SK-MEL-5 (cell line): Measurements from ENCODE around the gene TICAM2. TPM values are rescaled to one million over a fixed set of nuclear protein-coding genes. Genes with fewer than 3 reads are reported as not detected.

Experiments
- DNase-seq: peaks from one replicate; pipeline ENCODE4 v3.0.0-alpha.2; 2016; ENCODE audit warnings: low read depth, low spot score
- in situ Hi-C: cut with HindIII; loops from 2 replicates; pipeline ENCODE4 v1.10.0; 2016; ENCODE audit warnings: low sequenced_read_pairs, high pct_unique_total_duplicates, low pct_unique_long_range_greater_than_20kb
- total RNA-seq: library from RNA; depleted of rRNA; stranded (reverse); fragments of >200 nt; shearing (Covaris generic); gene quantifications from 2 replicates; pipeline ENCODE4 v1.2.3, GENCODE V29; 2014; rRNA removed

Gene TICAM2
- total RNA-seq, 1 experiment from 2014 or later = 0.08 TPM

GRCh38 chr5:115548683-115549082 is 53.6 kb downstream of the TICAM2 start:
- in situ Hi-C loops = no loop called here
- no peak for DNase-seq

- in situ Hi-C loops = no loop called here
- DNase-seq = no peak
Observed at GRCh38 chr5:115545351-115545882, 56.9 kb downstream of the TICAM2 start.

GRCh38 chr5:115544436-115545350 is 57.6 kb downstream of the TICAM2 start, which contains the start of gene FEM1C:
TSS of gene FEM1C (minus strand) at chr5:115544775. CDS start at chr5:115543493, 1,282 bp downstream.
- in situ Hi-C loops = no loop called here
- DNase-seq = peak; percentile 95

DNA sequence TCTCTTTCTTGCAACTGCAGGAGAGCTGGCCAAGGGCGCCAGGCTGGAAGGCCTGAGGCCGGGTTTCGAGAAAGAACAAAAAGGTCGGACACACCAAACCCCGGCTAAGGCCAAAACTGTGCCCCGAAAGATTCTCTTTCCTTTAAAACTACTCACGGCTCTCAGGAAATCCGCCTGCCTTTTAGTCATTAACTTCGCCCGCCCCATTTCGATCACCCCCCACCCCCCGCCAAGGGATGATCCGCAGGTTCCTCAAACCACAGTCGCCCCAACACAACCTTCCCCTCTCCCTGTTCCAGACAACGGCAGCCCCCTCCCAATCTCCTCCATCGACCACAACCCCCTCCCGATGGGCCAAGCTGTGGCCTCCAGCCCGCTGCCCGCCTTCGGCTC is 58.2 kb downstream of the TICAM2 start:
- peak; percentile 11 for DNase-seq
- in situ Hi-C loops = no loop called here

DNA sequence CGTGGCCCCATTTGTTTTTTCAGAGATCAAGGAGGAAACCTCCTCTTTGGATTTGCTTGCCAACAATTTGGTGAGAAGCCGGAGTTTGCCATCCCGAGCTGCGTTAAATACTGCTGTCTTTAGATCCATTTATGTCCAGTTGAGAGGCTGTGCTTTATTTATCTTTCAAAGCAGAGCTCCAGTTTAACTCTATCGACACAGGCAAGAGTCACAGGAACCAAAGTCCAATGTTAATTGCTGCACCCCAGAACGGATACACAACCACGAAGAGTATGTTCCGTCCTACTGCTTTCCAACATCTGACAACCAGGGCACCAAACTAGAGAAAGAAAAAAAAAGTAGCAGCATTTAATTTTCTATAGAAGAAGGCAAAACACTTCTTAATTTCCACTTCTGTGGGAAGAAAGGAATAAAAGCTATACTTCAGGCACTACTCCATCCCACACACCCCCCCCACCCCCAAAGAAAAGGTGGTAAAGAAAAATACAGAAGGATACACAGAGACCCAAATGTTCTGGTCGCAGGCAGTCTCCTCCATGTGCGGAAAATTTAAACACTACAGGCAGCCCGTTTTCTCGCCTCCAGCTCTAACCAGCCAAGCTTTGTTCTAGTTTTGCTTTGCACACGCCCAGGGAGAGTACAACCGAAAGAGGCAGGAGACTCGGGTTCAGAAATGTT is 58.8 kb downstream of the TICAM2 start:
- in situ Hi-C loops = no loop called here
- DNase-seq = peak; percentile 26

DNA sequence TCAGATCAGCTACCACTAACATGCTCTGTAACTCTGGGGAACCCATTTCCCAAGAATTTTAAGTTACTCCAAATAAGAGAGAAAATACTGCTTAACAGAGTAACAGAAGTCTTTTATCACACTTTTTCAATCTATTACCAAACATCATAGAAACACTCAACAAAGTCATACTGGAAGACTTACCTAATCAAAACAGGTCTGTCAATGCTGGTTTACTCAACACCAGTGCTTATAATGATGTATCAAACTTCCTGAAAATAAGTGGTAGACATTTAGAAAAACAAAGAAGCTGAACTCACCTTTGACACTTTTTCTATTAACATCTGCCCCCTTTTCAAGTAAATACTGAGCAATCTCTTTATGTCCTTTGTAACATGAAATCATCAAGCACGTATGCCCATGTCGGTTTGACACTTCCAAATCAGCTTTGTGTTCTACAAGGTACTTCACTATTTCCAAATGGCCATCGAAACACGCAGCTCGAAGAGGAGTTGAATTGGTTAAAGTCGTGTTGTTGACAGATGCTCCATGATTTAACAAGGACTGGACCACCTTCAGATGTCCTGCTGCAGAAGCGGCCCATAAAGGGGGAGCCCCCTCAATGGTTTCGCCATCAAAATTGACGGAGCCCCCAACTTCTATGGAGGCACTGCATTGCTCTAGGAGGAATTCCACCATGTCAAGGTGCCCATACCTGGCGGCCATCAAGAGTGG is 59.5 kb downstream of the TICAM2 start:
- in situ Hi-C loops = no loop called here
- DNase-seq = no peak

DNA sequence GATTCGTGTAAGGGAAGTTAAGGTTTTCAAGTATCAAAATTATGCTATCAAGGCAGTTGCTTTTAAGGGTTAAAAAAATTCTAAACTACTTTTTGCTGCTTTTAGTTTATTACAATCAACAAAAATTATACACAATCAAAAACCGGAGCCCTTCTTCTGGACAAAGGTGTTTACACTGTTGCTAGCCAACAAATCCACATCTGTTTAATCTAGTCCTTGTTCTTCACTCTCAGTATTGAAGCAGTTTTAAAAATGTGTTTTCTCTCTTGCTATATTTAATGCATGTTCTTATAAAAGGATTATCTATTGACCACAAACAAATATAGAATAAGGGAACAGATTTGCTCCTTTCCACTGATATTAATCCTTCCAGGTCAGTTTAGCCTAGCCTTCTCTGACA is 60.2 kb downstream of the TICAM2 start:
- in situ Hi-C loops = no loop called here
- DNase-seq = no peak

GRCh38 chr5:115541611-115542010 is 60.7 kb downstream of the TICAM2 start:
- in situ Hi-C loops = no loop called here
- no peak for DNase-seq

DNA sequence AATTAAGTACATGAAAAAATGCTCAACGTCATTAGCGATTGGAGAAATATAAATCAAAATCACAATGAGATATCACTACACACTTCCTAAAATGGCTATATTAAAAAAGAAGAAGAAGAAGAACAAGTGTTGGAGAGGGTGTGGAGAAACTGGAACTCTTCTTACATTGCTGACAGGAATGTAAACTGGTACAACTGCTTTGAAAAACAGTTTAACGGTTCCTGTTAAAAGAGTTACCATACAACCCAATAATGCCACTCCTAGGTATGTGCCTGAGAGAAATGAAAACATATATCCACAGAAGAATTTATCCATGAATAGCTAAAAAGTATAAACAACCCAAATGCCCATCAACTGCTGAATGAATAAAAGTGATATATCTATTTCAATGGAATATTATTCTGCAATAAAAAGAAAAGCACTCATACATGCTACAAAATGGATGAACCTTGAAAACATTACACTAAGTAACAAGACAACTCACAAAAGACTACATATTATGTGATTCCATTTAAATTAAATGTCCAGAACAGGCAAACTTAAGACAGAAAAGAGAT is 66.7 kb downstream of the TICAM2 start:
- no peak for DNase-seq
- in situ Hi-C loops = no loop called here

DNA sequence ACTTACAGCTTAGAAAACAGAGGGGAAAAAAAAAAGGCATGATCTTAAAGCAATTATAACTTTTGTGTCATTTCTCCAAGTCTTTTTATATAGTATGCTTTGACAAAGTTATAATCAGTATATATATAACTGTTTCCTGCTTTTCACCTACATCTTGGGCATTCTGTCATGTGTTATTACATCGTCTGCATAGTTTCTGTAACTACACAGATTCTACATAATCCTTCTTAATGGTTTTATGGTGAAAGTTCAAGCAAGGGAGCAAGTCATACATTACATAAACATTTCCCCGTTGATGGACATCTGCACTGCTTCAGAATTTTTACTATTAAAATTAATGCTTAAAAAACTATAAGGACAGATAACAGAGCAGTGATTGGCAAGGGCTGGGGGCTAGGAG is 69.8 kb downstream of the TICAM2 start:
- in situ Hi-C loops = no loop called here

DNA sequence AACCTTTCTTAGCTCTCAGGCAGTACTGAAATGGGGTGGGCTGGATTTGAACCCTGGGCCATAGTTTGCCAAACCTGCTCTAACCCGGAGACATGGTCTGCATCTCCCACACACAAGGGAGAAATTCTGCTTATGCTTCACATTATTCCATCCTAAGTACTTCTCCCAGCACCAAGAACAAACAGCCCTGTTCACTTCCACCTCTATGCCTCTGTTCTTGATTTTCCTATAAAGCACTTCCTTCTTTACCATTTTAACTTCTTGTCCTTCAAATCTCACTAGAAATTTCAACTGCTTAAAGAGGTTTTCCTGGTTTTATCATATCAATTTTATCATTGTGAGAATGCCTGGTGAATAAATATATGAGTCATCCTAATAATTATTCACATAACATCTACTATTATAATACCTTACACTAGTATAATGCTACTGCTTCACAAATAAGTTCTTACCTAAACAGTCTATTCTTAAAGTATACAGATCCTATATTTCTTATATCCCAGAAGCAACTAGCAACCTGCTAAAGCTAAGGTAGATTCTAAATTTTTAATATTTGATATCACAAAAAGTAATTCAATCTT is 70.4 kb downstream of the TICAM2 start:
- DNase-seq = no peak
- in situ Hi-C loops = no loop called here

More for the DNA sequence above, 69.8 kb downstream of the TICAM2 start:
- no peak for DNase-seq

- no peak for DNase-seq
- in situ Hi-C loops = no loop called here
Observed at GRCh38 chr5:115531380-115531779, 70.9 kb downstream of the TICAM2 start.

DNA sequence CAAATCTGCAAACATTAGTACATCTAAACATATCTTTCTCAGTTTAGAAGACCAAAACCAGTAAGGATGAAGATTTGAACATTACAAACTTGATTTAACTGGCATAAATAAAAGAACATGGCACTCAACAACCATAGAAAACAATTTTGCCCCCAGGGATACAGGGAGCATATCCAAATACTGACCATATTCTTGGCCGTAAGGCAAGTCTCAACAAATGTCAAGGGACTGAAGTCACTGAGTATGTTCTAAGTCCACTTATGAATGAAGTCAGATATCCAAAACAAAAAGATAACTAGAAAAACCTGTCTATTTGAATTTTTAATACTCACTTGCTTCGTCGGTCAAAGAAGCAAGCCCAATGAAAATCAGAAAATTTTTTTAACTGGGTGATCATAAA is 71.9 kb downstream of the TICAM2 start:
- DNase-seq = no peak

More for the DNA sequence above, 71.9 kb downstream of the TICAM2 start:
- in situ Hi-C loops = no loop called here

Other genes starting within 250 kb of the TICAM2 start
- gene FEM1C, start 57.7 kb downstream of the TICAM2 start, total RNA-seq = 11.6 and 12.1 TPM in 2 replicates
- 101 and 105 TPM in 2 replicates for gene TMED7, start 23.6 kb upstream of the TICAM2 start, total RNA-seq
- 0.42 and 1.1 TPM in 2 replicates for gene CDO1, start 214.2 kb upstream of the TICAM2 start, total RNA-seq
- gene ATG12, start 239.1 kb upstream of the TICAM2 start, total RNA-seq = 52.0 and 65.1 TPM in 2 replicates
- 80.1 and 96.5 TPM in 2 replicates for gene AP3S1, start 239.5 kb upstream of the TICAM2 start, total RNA-seq